Measurements from ENCODE around the gene TTC29. TPM values are rescaled to one million over a fixed set of nuclear protein-coding genes. Genes with fewer than 3 reads are reported as not detected.

Gene TTC29
- total RNA-seq, 1 experiment from 2014 or later = 0.21 TPM

DNA sequence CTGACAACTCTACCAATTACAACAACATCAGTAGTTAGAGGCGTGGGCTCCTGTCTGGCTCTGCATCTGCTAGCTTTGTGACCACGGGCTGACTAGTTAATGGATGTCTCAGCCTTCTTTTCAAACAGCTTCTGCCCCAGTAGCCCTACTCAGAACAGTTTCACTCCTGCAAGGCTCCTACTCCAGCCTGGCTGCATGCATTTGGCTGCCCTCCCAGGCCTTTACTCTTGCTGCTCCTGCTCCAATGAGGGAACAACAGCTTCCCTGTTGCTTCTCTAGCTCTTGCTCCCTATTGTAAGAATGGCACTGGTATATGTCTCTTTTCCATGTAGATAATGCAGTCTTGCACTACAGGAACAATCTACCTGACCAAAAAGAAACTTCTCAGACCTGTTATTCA, 93.3 kb downstream of the TTC29 start:
- no peak overlapping the region for H3K4me3 ChIP-seq (ENCODE audit: low read depth, low read length, poor library complexity, severe bottlenecking)
- no peak overlapping the region for H3K27ac ChIP-seq (ENCODE audit: low read depth, low read length, poor library complexity, severe bottlenecking)
- intact Hi-C loops (cut with micrococcal nuclease; ENCODE audit: unreplicated experiment) = no loop called here
- H3K27me3 ChIP-seq (replicated peaks; ENCODE audit: insufficient read depth, low read depth, low read length, poor library complexity) = no peaks in the 10 kb centered on the region
- BruUV-seq (replicated peaks) = no TSS peak
- H3K4me1 ChIP-seq (ENCODE audit: insufficient read depth, low read length, poor library complexity, severe bottlenecking) = no peaks in the 10 kb centered on the region
- TF ChIP-seq, protein P1, sequence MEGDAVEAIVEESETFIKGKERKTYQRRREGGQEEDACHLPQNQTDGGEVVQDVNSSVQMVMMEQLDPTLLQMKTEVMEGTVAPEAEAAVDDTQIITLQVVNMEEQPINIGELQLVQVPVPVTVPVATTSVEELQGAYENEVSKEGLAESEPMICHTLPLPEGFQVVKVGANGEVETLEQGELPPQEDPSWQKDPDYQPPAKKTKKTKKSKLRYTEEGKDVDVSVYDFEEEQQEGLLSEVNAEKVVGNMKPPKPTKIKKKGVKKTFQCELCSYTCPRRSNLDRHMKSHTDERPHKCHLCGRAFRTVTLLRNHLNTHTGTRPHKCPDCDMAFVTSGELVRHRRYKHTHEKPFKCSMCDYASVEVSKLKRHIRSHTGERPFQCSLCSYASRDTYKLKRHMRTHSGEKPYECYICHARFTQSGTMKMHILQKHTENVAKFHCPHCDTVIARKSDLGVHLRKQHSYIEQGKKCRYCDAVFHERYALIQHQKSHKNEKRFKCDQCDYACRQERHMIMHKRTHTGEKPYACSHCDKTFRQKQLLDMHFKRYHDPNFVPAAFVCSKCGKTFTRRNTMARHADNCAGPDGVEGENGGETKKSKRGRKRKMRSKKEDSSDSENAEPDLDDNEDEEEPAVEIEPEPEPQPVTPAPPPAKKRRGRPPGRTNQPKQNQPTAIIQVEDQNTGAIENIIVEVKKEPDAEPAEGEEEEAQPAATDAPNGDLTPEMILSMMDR (conservative IDR thresholded peaks at IDR 0.05; ENCODE audit: low read depth, low read length) = no peak
- no peak for TF ChIP-seq EZH2 (IDR thresholded peaks at IDR 0.05; ENCODE audit: borderline replicate concordance, low read depth, low read length, poor library complexity, severe bottlenecking)
- ChIA-PET POLR2A (ENCODE audit: low non-redundant PET) (interaction anchor here (0.6 kb wide), 1 partner anchor 1032 kb away, joined by 3 read pairs; no protein-coding TSS in a partner anchor), CTCF (no interaction called here)
- H3K9me3 ChIP-seq (ENCODE audit: low read depth, low read length, poor library complexity, severe bottlenecking) = no peaks in the 10 kb centered on the region
- no peak for DNase-seq (ENCODE audit: low spot score)
- H3K36me3 ChIP-seq (ENCODE audit: insufficient read depth, low read length, poor library complexity, severe bottlenecking) = no peaks in the 10 kb centered on the region

GRCh38 chr4:146847345-146847744, 98.3 kb downstream of the TTC29 start:
- ChIA-PET POLR2A (ENCODE audit: low non-redundant PET) (no interaction called here), CTCF (no interaction called here)
- no peaks in the 10 kb centered on the region for H3K9me3 ChIP-seq (ENCODE audit: low read depth, low read length, poor library complexity, severe bottlenecking)
- H3K36me3 ChIP-seq (ENCODE audit: insufficient read depth, low read length, poor library complexity, severe bottlenecking) = no peaks in the 10 kb centered on the region
- no peaks in the 10 kb centered on the region for H3K4me1 ChIP-seq (ENCODE audit: insufficient read depth, low read length, poor library complexity, severe bottlenecking)
- no peaks in the 10 kb centered on the region for H3K27me3 ChIP-seq (replicated peaks; ENCODE audit: insufficient read depth, low read depth, low read length, poor library complexity)
- H3K27ac ChIP-seq (ENCODE audit: low read depth, low read length, poor library complexity, severe bottlenecking) = no peak overlapping the region
- H3K4me3 ChIP-seq (ENCODE audit: low read depth, low read length, poor library complexity, severe bottlenecking) = no peak overlapping the region
- DNase-seq (ENCODE audit: low spot score) = no peak
- no TSS peak for BruUV-seq (replicated peaks)
- intact Hi-C loops (cut with micrococcal nuclease; ENCODE audit: unreplicated experiment) = no loop called here
- TF ChIP-seq, protein P1 (conservative IDR thresholded peaks at IDR 0.05; ENCODE audit: low read depth, low read length) = no peak
- TF ChIP-seq EZH2 (IDR thresholded peaks at IDR 0.05; ENCODE audit: borderline replicate concordance, low read depth, low read length, poor library complexity, severe bottlenecking) = no peak

DNA sequence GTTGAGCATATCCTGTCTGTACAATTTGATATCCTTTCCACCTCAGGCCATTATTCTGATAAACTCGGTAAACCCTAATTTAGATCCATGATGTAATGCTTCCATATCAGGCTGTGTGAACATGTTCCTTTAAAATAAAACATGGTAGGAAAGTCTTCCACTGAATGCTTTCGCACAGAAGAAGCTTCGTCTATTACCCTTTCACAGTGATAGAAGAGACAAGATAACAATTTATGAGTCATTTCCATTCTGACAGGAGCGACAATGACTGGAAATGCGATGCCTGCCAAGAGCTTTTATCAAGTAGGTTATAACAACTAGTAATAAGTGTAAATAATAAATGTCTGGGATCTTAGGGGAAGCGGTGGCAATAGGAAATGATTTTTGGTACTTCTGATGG, 98.8 kb downstream of the TTC29 start:
- BruUV-seq (replicated peaks) = no TSS peak
- peak; percentile 46 for DNase-seq (ENCODE audit: low spot score)
- Histone ChIP-seq H3K9me3 (ENCODE audit: low read depth, low read length, poor library complexity, severe bottlenecking) (no peaks in the 10 kb centered on the region), H3K4me3 (ENCODE audit: low read depth, low read length, poor library complexity, severe bottlenecking) (no peak overlapping the region), H3K4me1 (ENCODE audit: insufficient read depth, low read length, poor library complexity, severe bottlenecking) (no peaks in the 10 kb centered on the region), H3K27me3 (replicated peaks; ENCODE audit: insufficient read depth, low read depth, low read length, poor library complexity) (no peaks in the 10 kb centered on the region), H3K36me3 (ENCODE audit: insufficient read depth, low read length, poor library complexity, severe bottlenecking) (no peaks in the 10 kb centered on the region), H3K27ac (ENCODE audit: low read depth, low read length, poor library complexity, severe bottlenecking) (no peak overlapping the region)
- intact Hi-C loops (cut with micrococcal nuclease; ENCODE audit: unreplicated experiment) = no loop called here
- ChIA-PET CTCF (no interaction called here), POLR2A (ENCODE audit: low non-redundant PET) (interaction anchor here (0.6 kb wide), 1 partner anchor 59 kb away, joined by 6 read pairs; no protein-coding TSS in a partner anchor)
- TF ChIP-seq, protein P1 (conservative IDR thresholded peaks at IDR 0.05; ENCODE audit: low read depth, low read length) = no peak
- TF ChIP-seq EZH2 (IDR thresholded peaks at IDR 0.05; ENCODE audit: borderline replicate concordance, low read depth, low read length, poor library complexity, severe bottlenecking) = no peak

Data from A673 (cell line).